ENCODE results near the gene DDX28. TPM values are rescaled to one million over a fixed set of nuclear protein-coding genes. Genes with fewer than 3 reads are reported as not detected.

DDX28 gene
- total and polyA plus RNA-seq, 4 donors = 7.6 to 11.6 (median 8.4) TPM

- TF ChIP-seq EGR1 (IDR thresholded peaks at IDR 0.05; ENCODE audit: low read depth in 2 of 2) (no peak), ZBTB33 (IDR thresholded peaks at IDR 0.05) (no peak), CTCF (IDR thresholded peaks at IDR 0.05; ENCODE audit: low read depth, low read length, missing input control) (no peak), YY1 (IDR thresholded peaks at IDR 0.05) (no peak), NR2F2 (IDR thresholded peaks at IDR 0.05) (no peak), SP1 (IDR thresholded peaks at IDR 0.05) (no peak), RAD21 (IDR thresholded peaks at IDR 0.05) (no peak), HNF4G (IDR thresholded peaks at IDR 0.05) (no peak), GABPA (IDR thresholded peaks at IDR 0.05 in 1 of 2, conservative IDR thresholded peaks at IDR 0.05 in 1 of 2) (no peak), FOXA2 (IDR thresholded peaks at IDR 0.05) (no peak), FOXA1 (IDR thresholded peaks at IDR 0.05) (no peak), MAX (IDR thresholded peaks at IDR 0.05) (no peak), REST (IDR thresholded peaks at IDR 0.05) (no peak), TAF1 (conservative IDR thresholded peaks at IDR 0.05) (no peak), JUND (IDR thresholded peaks at IDR 0.05) (no peak)
Observed at GRCh38 chr16:68019167-68019680, 3.8 kb downstream of the DDX28 start.

GRCh38 chr16:68015681-68016080 lies 7.4 kb downstream of the DDX28 start, which contains the start of gene DPEP2NB:
DPEP2NB (minus strand) TSS chr16:68015911; CDS start chr16:68015770, 141 bp downstream.
- Histone ChIP-seq H3K27ac (ENCODE audit: low read depth in 1 of 2, low read length in 2 of 2) (no peak within 1 kb of the TSS), H3K27me3 (ENCODE audit: control insufficient read depth in 4 of 4, insufficient read depth in 4 of 4, low read length in 3 of 4) (no peaks in the 10 kb centered on the region), H3K4me3 (ENCODE audit: low read depth in 1 of 3, low read length in 3 of 3) (no peak within 1 kb of the TSS), H3K36me3 (ENCODE audit: control insufficient read depth in 4 of 4, insufficient read depth in 3 of 4, low read depth in 1 of 4, low read length in 3 of 4) (no peaks in the 10 kb centered on the region), H3K9ac (ENCODE audit: low read depth in 1 of 2, low read length in 2 of 2) (no peak within 1 kb of the TSS), H3K9me3 (ENCODE audit: control insufficient read depth in 4 of 4, low read length in 3 of 4) (no peaks in the 10 kb centered on the region), H3K4me1 (ENCODE audit: control insufficient read depth in 4 of 4, insufficient read depth in 4 of 4, low read length in 3 of 4) (no peaks in the 10 kb centered on the region)
- WGBS = 84% methylated on average over 5 of the region's 5 CpGs
- DNase-seq (ENCODE audit: low spot score) = no peak
- TF ChIP-seq SP1 (IDR thresholded peaks at IDR 0.05) (no peak), GABPA (IDR thresholded peaks at IDR 0.05 in 1 of 2, conservative IDR thresholded peaks at IDR 0.05 in 1 of 2) (no peak), ZBTB33 (IDR thresholded peaks at IDR 0.05) (no peak), HNF4G (IDR thresholded peaks at IDR 0.05) (no peak), RAD21 (IDR thresholded peaks at IDR 0.05) (no peak), REST (IDR thresholded peaks at IDR 0.05) (no peak), RXRA (IDR thresholded peaks at IDR 0.05) (no peak), MAX (IDR thresholded peaks at IDR 0.05) (no peak), ATF3 (IDR thresholded peaks at IDR 0.05) (no peak), FOXA1 (IDR thresholded peaks at IDR 0.05) (no peak), FOXA2 (IDR thresholded peaks at IDR 0.05) (no peak), YY1 (IDR thresholded peaks at IDR 0.05) (no peak), NR2F2 (IDR thresholded peaks at IDR 0.05) (no peak)

More at GRCh38 chr16:68019167-68019680, 3.8 kb downstream of the DDX28 start:
- H3K9ac ChIP-seq (ENCODE audit: low read depth in 1 of 2, low read length in 2 of 2) = no peak overlapping the region
- no peak for DNase-seq (ENCODE audit: low spot score)
- peaks cover 0 to 2% (median 0%) of the 10 kb centered on the region in 4 donors for H3K36me3 ChIP-seq (ENCODE audit: control insufficient read depth in 4 of 4, insufficient read depth in 3 of 4, low read depth in 1 of 4, low read length in 3 of 4)
- H3K4me1 ChIP-seq (ENCODE audit: control insufficient read depth in 4 of 4, insufficient read depth in 4 of 4, low read length in 3 of 4) = peaks cover 6 to 25% (median 23%) of the 10 kb centered on the region in 4 donors
- H3K9me3 ChIP-seq (ENCODE audit: control insufficient read depth in 4 of 4, low read length in 3 of 4) = no peaks in the 10 kb centered on the region
- no peak overlapping the region for H3K27ac ChIP-seq (ENCODE audit: low read depth in 1 of 2, low read length in 2 of 2)
- H3K27me3 ChIP-seq (ENCODE audit: control insufficient read depth in 4 of 4, insufficient read depth in 4 of 4, low read length in 3 of 4) = no peaks in the 10 kb centered on the region
- WGBS = 70% methylated on average over 8 of the region's 8 CpGs
- H3K4me3 ChIP-seq (ENCODE audit: low read depth in 1 of 3, low read length in 3 of 3) = no peak overlapping the region
